H9 (cell line): ENCODE results near the gene TPPP. TPM values are rescaled to one million over a fixed set of nuclear protein-coding genes. Genes with fewer than 3 reads are reported as not detected.

Experiments used
- DNase-seq: peaks from one replicate; pipeline ENCODE4 v3.0.0-alpha.2; 2017
- H2AFZ ChIP-seq: one replicate; pipeline ENCODE4 v1.6.1; 2013; ENCODE audit warnings: mild to moderate bottlenecking, low read length, control low read depth, moderate library complexity
- H2AK5ac ChIP-seq: 2 replicates; pipeline ENCODE4 v1.6.1; 2013; ENCODE audit warnings: low read length, control low read depth, mixed read lengths; ENCODE audit not compliant: insufficient read length
- H2BK120ac ChIP-seq: one replicate; pipeline ENCODE4 v1.6.1; 2013; ENCODE audit warnings: low read depth, mild to moderate bottlenecking, low read length, control low read depth, inconsistent platforms; ENCODE audit not compliant: poor library complexity, severe bottlenecking
- H2BK12ac ChIP-seq: 2 replicates; pipeline ENCODE4 v1.6.1; 2013; ENCODE audit warnings: low read length, control low read depth, mixed read lengths, low read depth; ENCODE audit not compliant: insufficient read length
- H2BK15ac ChIP-seq: 2 replicates; pipeline ENCODE4 v1.6.1; 2013; ENCODE audit warnings: low read depth, low read length, control low read depth
- H2BK20ac ChIP-seq: one replicate; pipeline ENCODE4 v1.6.1; 2013; ENCODE audit warnings: low read depth, mild to moderate bottlenecking, low read length, control low read depth, inconsistent platforms; ENCODE audit not compliant: poor library complexity, severe bottlenecking
- H2BK5ac ChIP-seq: 2 replicates; pipeline ENCODE4 v1.6.1; 2013; ENCODE audit warnings: low read length, control low read depth, mixed read lengths; ENCODE audit not compliant: insufficient read length
- H3K14ac ChIP-seq: 2 replicates; pipeline ENCODE4 v1.6.1; 2013; ENCODE audit warnings: low read length, control low read depth; ENCODE audit not compliant: insufficient read depth
- H3K18ac ChIP-seq: 2 replicates; pipeline ENCODE4 v1.6.1; 2013; ENCODE audit warnings: low read depth, mild to moderate bottlenecking, mixed read lengths, low read length, control low read depth; ENCODE audit not compliant: insufficient read length
- H3K23ac ChIP-seq: 2 replicates; pipeline ENCODE4 v1.6.1; 2013; ENCODE audit warnings: low read length, control low read depth, mixed read lengths, low read depth; ENCODE audit not compliant: insufficient read length
- H3K23me2 ChIP-seq: 2 replicates; pipeline ENCODE4 v1.6.1; 2013; ENCODE audit warnings: low read depth, mild to moderate bottlenecking, mixed read lengths, low read length, control low read depth; ENCODE audit not compliant: insufficient read length, poor library complexity, severe bottlenecking
- H3K27ac ChIP-seq: 2 replicates; pipeline ENCODE4 v1.5.1; 2013; ENCODE audit warnings: low read length, control low read depth, mixed read lengths, low read depth; ENCODE audit not compliant: insufficient read length
- H3K27me3 ChIP-seq: 2 replicates; pipeline ENCODE4 v1.6.1; 2013; ENCODE audit warnings: low read length, control low read depth, inconsistent platforms; ENCODE audit not compliant: insufficient read depth
- H3K4ac ChIP-seq: 2 replicates; pipeline ENCODE4 v1.6.1; 2013; ENCODE audit warnings: low read depth, mild to moderate bottlenecking, control low read depth, inconsistent platforms, low read length, moderate library complexity
- H3K4me1 ChIP-seq: 2 replicates; pipeline ENCODE4 v1.6.1; 2013; ENCODE audit warnings: low read length, control low read depth, inconsistent platforms; ENCODE audit not compliant: insufficient read depth
- H3K4me2 ChIP-seq: 2 replicates; pipeline ENCODE4 v1.6.1; 2013; ENCODE audit warnings: low read length, control low read depth, mixed read lengths; ENCODE audit not compliant: insufficient read length, insufficient read depth
- H3K56ac ChIP-seq: 2 replicates; pipeline ENCODE4 v1.6.1; 2013; ENCODE audit warnings: low read depth, mild to moderate bottlenecking, mixed read lengths, low read length, control low read depth; ENCODE audit not compliant: insufficient read length
- H3K79me1 ChIP-seq: 2 replicates; pipeline ENCODE4 v1.6.1; 2013; ENCODE audit warnings: low read depth, mild to moderate bottlenecking, moderate library complexity, low read length, control low read depth, inconsistent platforms; ENCODE audit not compliant: insufficient read depth, poor library complexity, severe bottlenecking
- H3K79me2 ChIP-seq: 2 replicates; pipeline ENCODE4 v1.6.1; 2013; ENCODE audit warnings: low read length, control low read depth, inconsistent platforms; ENCODE audit not compliant: insufficient read depth
- H3K9ac ChIP-seq: 2 replicates; pipeline ENCODE4 v1.6.1; 2013; ENCODE audit warnings: low read length, control low read depth, mixed read lengths; ENCODE audit not compliant: insufficient read length; ENCODE audit errors: extremely low read depth
- H3K9me3 ChIP-seq: one replicate; pipeline ENCODE4 v1.6.1; 2013; ENCODE audit warnings: low read depth, low read length, inconsistent platforms; ENCODE audit not compliant: control insufficient read depth
- H3T11ph ChIP-seq: one replicate; pipeline ENCODE4 v1.6.1; 2013; ENCODE audit warnings: mild to moderate bottlenecking, low read length, control low read depth, inconsistent platforms
- H4K20me1 ChIP-seq: one replicate; pipeline ENCODE4 v1.6.1; 2013; ENCODE audit not compliant: control insufficient read depth, insufficient read length, insufficient read depth
- H4K5ac ChIP-seq: 2 replicates; pipeline ENCODE4 v1.6.1; 2013; ENCODE audit warnings: low read depth, mild to moderate bottlenecking, mixed read lengths, low read length, control low read depth; ENCODE audit not compliant: insufficient read length
- H4K8ac ChIP-seq: replicated peaks from 2 replicates; pipeline ENCODE4 v1.6.1; 2013; ENCODE audit warnings: low read length, control low read depth, mixed read lengths, low read depth; ENCODE audit not compliant: insufficient read length
- H4K91ac ChIP-seq: 2 replicates; pipeline ENCODE4 v1.6.1; 2013; ENCODE audit warnings: low read depth, mild to moderate bottlenecking, moderate library complexity, mixed read lengths, low read length, control low read depth; ENCODE audit not compliant: insufficient read length
- H3K27ac Mint-ChIP-seq, 3 experiments: 2 replicates in 2 of 3; 3 replicates in 1 of 3; pipeline ENCODE4 v1.8.0; 2020 to 2021; ENCODE audit warnings: mixed read lengths in 3 of 3, mild to moderate bottlenecking in 1 of 3, moderate library complexity in 1 of 3
- H3K27me3 Mint-ChIP-seq: 2 replicates; pipeline ENCODE4 v1.8.0; 2021; ENCODE audit warnings: low read depth, mild to moderate bottlenecking, moderate library complexity, mixed read lengths
- H3K36me3 Mint-ChIP-seq, 3 experiments: 2 replicates in 2 of 3; 3 replicates in 1 of 3; pipeline ENCODE4 v1.8.0; 2020 to 2021; ENCODE audit warnings: low read depth in 3 of 3, mixed read lengths in 3 of 3; ENCODE audit not compliant: insufficient read depth in 1 of 3
- H3K4me1 Mint-ChIP-seq, 2 experiments: 2 replicates each; pipeline ENCODE4 v1.8.0; 2020; ENCODE audit warnings: mixed read lengths in 2 of 2
- H3K4me3 Mint-ChIP-seq, 2 experiments: 2 replicates in 1 of 2; 3 replicates in 1 of 2; pipeline ENCODE4 v1.8.0; 2020 to 2021; ENCODE audit warnings: mild to moderate bottlenecking in 2 of 2, mixed read lengths in 2 of 2, moderate library complexity in 1 of 2
- H3K9me3 Mint-ChIP-seq, 2 experiments: 2 replicates in 1 of 2; 3 replicates in 1 of 2; pipeline ENCODE4 v1.8.0; 2020; ENCODE audit warnings: mild to moderate bottlenecking in 2 of 2, mixed read lengths in 2 of 2, moderate library complexity in 1 of 2
- CTCF ChIP-seq: fragments of 200-600 bp; sonication (generic); conservative IDR thresholded peaks from 3 replicates; pipeline ENCODE4 v1.8.0; 2021; ENCODE audit warnings: antibody characterized with exemption, mild to moderate bottlenecking
- WGBS: extraction: QIAGEN DNeasy Blood & Tissue Kit; methylation state at CpG from one replicate; pipeline ENCODE4 v1.1.7; 2013; ENCODE audit warnings: missing lambda C conversion rate, low lambda C conversion rate, mixed read lengths; ENCODE audit not compliant: insufficient read length; ENCODE audit errors: extremely low coverage; 5-methylcytosine and 5-hydroxymethylcytosine counted together
- total RNA-seq: library from RNA; stranded (reverse); gene quantifications from 2 replicates; pipeline ENCODE4 v1.2.1, GENCODE V29; 2021

TPPP gene
- total RNA-seq, 1 experiment from 2014 or later, result 0.44 TPM

GRCh38 chr5:635306-636055 lies 57.7 kb downstream of the TPPP start:
- Histone ChIP-seq H3K9ac (no peak overlapping the region), H2AK5ac (no peak overlapping the region), H3K4me2 (no peak overlapping the region), H4K5ac (no peak overlapping the region), H3K27me3 (no peaks in the 10 kb centered on the region), H3K18ac (no peak overlapping the region), H4K91ac (no peak overlapping the region), H4K20me1 (no peaks in the 10 kb centered on the region), H3K23ac (no peak overlapping the region), H2BK20ac (no peak overlapping the region), H2BK12ac (no peak overlapping the region), H3K23me2 (no peaks in the 10 kb centered on the region), H3K14ac (no peak overlapping the region), H2BK5ac (no peak overlapping the region), H3K9me3 (no peaks in the 10 kb centered on the region), H3K79me2 (no peaks in the 10 kb centered on the region), H2AFZ (no peak overlapping the region), H4K8ac (no peak overlapping the region), H2BK120ac (no peak overlapping the region), H3K79me1 (no peaks in the 10 kb centered on the region), H3K4me1 (no peaks in the 10 kb centered on the region), H3K27ac (no peak overlapping the region), H3K56ac (no peak overlapping the region), H3K4ac (no peak overlapping the region), H3T11ph (no peak overlapping the region), H2BK15ac (no peak overlapping the region)
- TF ChIP-seq CTCF, result no peak
- Mint-ChIP-seq H3K9me3 (no peaks in the 10 kb centered on the region), H3K4me3 (no peak overlapping the region), H3K36me3 (peaks cover 26 to 65% (median 59%) of the 10 kb centered on the region in 3 experiments), H3K4me1 (no peaks in the 10 kb centered on the region), H3K27me3 (no peaks in the 10 kb centered on the region), H3K27ac (no peak overlapping the region)
- whole genome bisulfite sequencing, result no CpG with 5 or more reads among the region's 18 CpGs
- DNase-seq, result no peak
